Activated CD8-positive, alpha-beta memory T cell treated with anti-CD3 and anti-CD28 coated beads for 4 hours (primary cell): Measurements from ENCODE around the gene SLC8A1.
"Not testable (repeated sequence)": the region's sequence is repeated elsewhere in the genome, so short reads cannot be mapped to it uniquely, and the experiment has no call there.

Experiments
- DNase-seq, 2 donors: peaks; one replicate each; pipeline ENCODE4 v3.0.0-alpha.2; 2020; ENCODE audit warnings: low read depth in 2 of 2

SLC8A1 gene

GRCh38 chr2:40108851-40109250 is 343.0 kb downstream of the SLC8A1 start:
- no peak for DNase-seq

- no peak for DNase-seq
Measured at GRCh38 chr2:40106061-40106460, 345.8 kb downstream of the SLC8A1 start.

GRCh38 chr2:40105593-40105992 is 346.3 kb downstream of the SLC8A1 start:
- DNase-seq = no peak

GRCh38 chr2:40103590-40103989 is 348.3 kb downstream of the SLC8A1 start:
- DNase-seq = no peak

GRCh38 chr2:40103163-40103562 is 348.7 kb downstream of the SLC8A1 start:
- DNase-seq = no peak

GRCh38 chr2:40102447-40102846 is 349.4 kb downstream of the SLC8A1 start:
- no peak for DNase-seq

GRCh38 chr2:40101131-40101575 is 350.7 kb downstream of the SLC8A1 start:
- DNase-seq = no peak

- DNase-seq = no peak
Measured at GRCh38 chr2:40100676-40101075, 351.2 kb downstream of the SLC8A1 start.

- no peak for DNase-seq
Measured at GRCh38 chr2:40098786-40099470, 353.0 kb downstream of the SLC8A1 start.

GRCh38 chr2:40097691-40098385 is 354.1 kb downstream of the SLC8A1 start:
- no peak for DNase-seq

GRCh38 chr2:40096360-40096759 is 355.5 kb downstream of the SLC8A1 start:
- no peak for DNase-seq

- no peak for DNase-seq
Measured at GRCh38 chr2:40095000-40095399, 356.9 kb downstream of the SLC8A1 start.

- no peak for DNase-seq
Measured at GRCh38 chr2:40094451-40094850, 357.4 kb downstream of the SLC8A1 start.

- no peak for DNase-seq
Measured at GRCh38 chr2:40093021-40093675, 358.7 kb downstream of the SLC8A1 start.

GRCh38 chr2:40090044-40090443 is 361.8 kb downstream of the SLC8A1 start:
- no peak for DNase-seq

GRCh38 chr2:40087927-40088326 is 364.0 kb downstream of the SLC8A1 start:
- no peak for DNase-seq

- no peak for DNase-seq
Measured at GRCh38 chr2:40087434-40087833, 364.5 kb downstream of the SLC8A1 start.

GRCh38 chr2:40085786-40086185 is 366.1 kb downstream of the SLC8A1 start:
- no peak for DNase-seq

GRCh38 chr2:40073336-40073735 is 378.6 kb downstream of the SLC8A1 start:
- DNase-seq = not testable (repeated sequence)

- DNase-seq = no peak
Measured at GRCh38 chr2:40072442-40073232, 379.3 kb downstream of the SLC8A1 start.

- DNase-seq = no peak
Measured at GRCh38 chr2:40062381-40062780, 389.5 kb downstream of the SLC8A1 start.

- DNase-seq = no peak
Measured at GRCh38 chr2:40049781-40050180, 402.1 kb downstream of the SLC8A1 start.
